ENCODE measurements around the gene SLC66A3. TPM values are rescaled to one million over a fixed set of nuclear protein-coding genes. Genes with fewer than 3 reads are reported as not detected.

The SLC66A3 gene
- 10 to 100 TPM; 18.8 to 20.8 TPM for total RNA-seq
- 24.6 to 43.2 reads per million in 2 donors for total RNA-seq

- no peaks in the 10 kb centered on the region for H3K36me3 Mint-ChIP-seq (ENCODE audit: low read depth)
Observed at GRCh38 chr2:11155381-11156035, at the start of gene SLC66A3. Gene SLC66A3 (plus strand): TSS chr2:11155467. CDS start chr2:11155547, 80 bp downstream.

GRCh38 chr2:11109002-11109401 lies 46.3 kb upstream of the SLC66A3 start:
- Mint-ChIP-seq H3K27ac (no peak overlapping the region), H3K27me3 (no peaks in the 10 kb centered on the region), H3K4me1 (peaks cover 14% of the 10 kb centered on the region), H3K4me3 (no peak overlapping the region), H3K36me3 (ENCODE audit: low read depth) (no peaks in the 10 kb centered on the region)
- no peaks in the 10 kb centered on the region for H3K9me3 ChIP-seq (ENCODE audit: control insufficient read depth, low read length, poor library complexity, severe bottlenecking)
- DNase-seq (no peak), ATAC-seq (no peak)

More at GRCh38 chr2:11155381-11156035, at the start of gene SLC66A3:
- Mint-ChIP-seq H3K4me3 (peak within 1 kb of the TSS; percentile 83), H3K27me3 (no peaks in the 10 kb centered on the region), H3K27ac (peak within 1 kb of the TSS; percentile 76), H3K4me1 (peaks cover 12% of the 10 kb centered on the region)
- no peaks in the 10 kb centered on the region for H3K9me3 ChIP-seq (ENCODE audit: control insufficient read depth, low read length, poor library complexity, severe bottlenecking)
- no peak for DNase-seq
- peak; percentile 81 for ATAC-seq

- ATAC-seq (no peak), DNase-seq (no peak)
- no peaks in the 10 kb centered on the region for H3K4me1 Mint-ChIP-seq
- no peaks in the 10 kb centered on the region for H3K36me3 Mint-ChIP-seq (ENCODE audit: low read depth)
- no peaks in the 10 kb centered on the region for H3K9me3 ChIP-seq (ENCODE audit: control insufficient read depth, low read length, poor library complexity, severe bottlenecking)
- no peak overlapping the region for H3K27ac Mint-ChIP-seq
- H3K27me3 Mint-ChIP-seq, result no peaks in the 10 kb centered on the region
- no peak overlapping the region for H3K4me3 Mint-ChIP-seq
Observed at GRCh38 chr2:11112870-11113428, 42.3 kb upstream of the SLC66A3 start.

DNA sequence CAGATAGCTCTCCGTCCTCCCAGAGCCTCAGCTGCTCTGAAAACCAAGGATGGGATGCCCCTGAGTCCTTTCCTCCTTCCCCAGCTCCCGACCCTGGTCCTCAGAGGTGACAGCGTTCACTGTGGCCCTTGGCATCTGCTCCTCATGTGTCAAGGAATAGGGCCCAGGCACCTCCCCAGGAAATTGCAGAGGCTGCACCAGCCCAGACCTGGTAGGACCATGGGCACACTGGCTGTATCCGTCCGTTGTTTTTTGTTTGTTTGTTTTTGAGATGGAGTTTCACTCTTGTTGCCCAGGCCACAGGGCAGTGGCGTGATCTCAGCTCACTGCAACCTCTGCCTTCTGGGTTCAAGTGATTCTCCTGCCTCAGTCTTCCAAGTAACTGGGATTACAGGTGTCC lies 37.5 kb upstream of the SLC66A3 start:
- Mint-ChIP-seq H3K27me3 (no peaks in the 10 kb centered on the region), H3K4me1 (no peaks in the 10 kb centered on the region), H3K4me3 (no peak overlapping the region), H3K27ac (no peak overlapping the region), H3K36me3 (ENCODE audit: low read depth) (no peaks in the 10 kb centered on the region)
- DNase-seq, result no peak
- H3K9me3 ChIP-seq (ENCODE audit: control insufficient read depth, low read length, poor library complexity, severe bottlenecking), result no peaks in the 10 kb centered on the region
- no peak for ATAC-seq

- DNase-seq (no peak), ATAC-seq (no peak)
- Mint-ChIP-seq H3K4me1 (no peaks in the 10 kb centered on the region), H3K27ac (no peak overlapping the region), H3K36me3 (ENCODE audit: low read depth) (no peaks in the 10 kb centered on the region), H3K27me3 (no peaks in the 10 kb centered on the region), H3K4me3 (no peak overlapping the region)
- no peaks in the 10 kb centered on the region for H3K9me3 ChIP-seq (ENCODE audit: control insufficient read depth, low read length, poor library complexity, severe bottlenecking)
Observed at GRCh38 chr2:11118761-11119160, 36.5 kb upstream of the SLC66A3 start.

GRCh38 chr2:11121099-11121822 lies 34.0 kb upstream of the SLC66A3 start:
- no peaks in the 10 kb centered on the region for H3K36me3 Mint-ChIP-seq (ENCODE audit: low read depth)
- ATAC-seq (no peak), DNase-seq (no peak)
- no peaks in the 10 kb centered on the region for H3K27me3 Mint-ChIP-seq
- no peaks in the 10 kb centered on the region for H3K9me3 ChIP-seq (ENCODE audit: control insufficient read depth, low read length, poor library complexity, severe bottlenecking)
- no peak overlapping the region for H3K4me3 Mint-ChIP-seq
- no peak overlapping the region for H3K27ac Mint-ChIP-seq
- peaks cover 4% of the 10 kb centered on the region for H3K4me1 Mint-ChIP-seq

- Mint-ChIP-seq H3K4me1 (peaks cover 4% of the 10 kb centered on the region), H3K27me3 (no peaks in the 10 kb centered on the region), H3K27ac (no peak overlapping the region), H3K36me3 (ENCODE audit: low read depth) (no peaks in the 10 kb centered on the region), H3K4me3 (no peak overlapping the region)
- DNase-seq (no peak), ATAC-seq (no peak)
- no peaks in the 10 kb centered on the region for H3K9me3 ChIP-seq (ENCODE audit: control insufficient read depth, low read length, poor library complexity, severe bottlenecking)
Observed at GRCh38 chr2:11121823-11122155, 33.5 kb upstream of the SLC66A3 start.

DNA sequence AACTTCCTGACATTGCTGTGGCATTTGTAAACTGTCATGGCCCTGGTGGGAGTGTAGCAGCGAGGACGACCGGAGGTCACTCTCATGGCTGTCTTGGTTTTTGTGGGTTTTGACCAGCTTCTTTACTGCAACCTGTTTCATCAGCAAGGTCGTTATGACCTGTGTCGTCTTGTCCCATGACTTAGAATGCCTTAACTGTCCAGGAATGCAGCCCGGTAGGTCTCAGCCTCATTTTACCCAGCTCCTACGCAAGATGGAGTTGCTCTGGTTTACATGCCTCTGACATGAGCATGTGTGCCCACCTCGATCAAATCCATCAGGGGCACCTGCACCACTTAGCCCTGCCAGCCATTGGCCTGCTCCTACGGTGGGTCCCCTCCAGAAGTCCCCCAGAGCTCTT lies 32.9 kb upstream of the SLC66A3 start:
- no peaks in the 10 kb centered on the region for H3K9me3 ChIP-seq (ENCODE audit: control insufficient read depth, low read length, poor library complexity, severe bottlenecking)
- DNase-seq (no peak), ATAC-seq (no peak)
- peaks cover 4% of the 10 kb centered on the region for H3K4me1 Mint-ChIP-seq
- H3K36me3 Mint-ChIP-seq (ENCODE audit: low read depth), result no peaks in the 10 kb centered on the region
- no peak overlapping the region for H3K27ac Mint-ChIP-seq
- H3K4me3 Mint-ChIP-seq, result no peak overlapping the region
- H3K27me3 Mint-ChIP-seq, result no peaks in the 10 kb centered on the region

DNA sequence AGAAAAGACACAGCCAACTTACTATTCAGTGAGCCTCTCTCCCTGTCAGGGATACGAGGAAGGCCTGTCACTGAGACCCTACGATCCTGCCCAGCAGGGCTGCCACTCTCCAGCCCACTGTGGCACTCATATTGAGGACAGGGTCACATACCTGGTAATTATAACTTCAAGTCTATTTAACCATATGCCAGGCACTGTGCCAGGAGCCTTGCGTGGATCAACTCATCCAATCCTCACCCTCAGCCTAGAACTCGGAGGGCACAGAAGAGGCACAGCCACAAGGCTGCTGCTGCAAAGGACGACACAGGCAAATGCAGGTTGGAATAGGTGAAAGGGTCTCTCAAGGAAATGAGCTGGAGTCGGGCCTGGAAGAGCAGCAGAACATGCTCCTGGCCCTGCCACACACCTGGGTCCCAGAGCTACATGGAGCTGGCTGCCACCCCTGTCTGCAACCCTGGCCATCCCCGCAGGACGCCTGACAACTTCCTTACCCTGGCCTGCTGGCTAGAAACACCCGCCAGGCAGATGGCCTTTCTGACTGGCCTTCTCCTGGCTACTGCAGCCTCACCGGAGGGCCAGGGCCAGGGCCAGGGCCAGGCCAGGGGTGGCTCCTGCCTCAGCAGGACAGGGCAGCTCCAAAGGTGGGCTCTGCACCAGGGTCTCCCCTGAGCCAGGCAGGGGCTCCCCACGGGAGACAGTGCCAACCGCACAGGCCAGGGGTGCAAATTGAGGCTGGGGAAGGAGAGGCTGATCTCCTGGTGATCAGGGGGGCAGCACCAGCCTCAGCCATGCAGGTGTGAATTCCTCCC lies 32.1 kb upstream of the SLC66A3 start:
- Mint-ChIP-seq H3K27me3 (no peaks in the 10 kb centered on the region), H3K4me1 (peaks cover 8% of the 10 kb centered on the region), H3K4me3 (no peak overlapping the region), H3K27ac (no peak overlapping the region), H3K36me3 (ENCODE audit: low read depth) (no peaks in the 10 kb centered on the region)
- H3K9me3 ChIP-seq (ENCODE audit: control insufficient read depth, low read length, poor library complexity, severe bottlenecking), result no peaks in the 10 kb centered on the region
- ATAC-seq (no peak), DNase-seq (no peak)

- DNase-seq (peak; percentile 49 to 63 (median 50)), ATAC-seq (peak; percentile 86)
- Mint-ChIP-seq H3K27ac (no peak overlapping the region), H3K36me3 (ENCODE audit: low read depth) (no peaks in the 10 kb centered on the region), H3K4me3 (no peak overlapping the region), H3K27me3 (no peaks in the 10 kb centered on the region), H3K4me1 (peaks cover 10% of the 10 kb centered on the region)
- no peaks in the 10 kb centered on the region for H3K9me3 ChIP-seq (ENCODE audit: control insufficient read depth, low read length, poor library complexity, severe bottlenecking)
Observed at GRCh38 chr2:11123856-11124759, 31.2 kb upstream of the SLC66A3 start.

GRCh38 chr2:11124760-11125068 lies 30.6 kb upstream of the SLC66A3 start:
- no peak for DNase-seq
- Mint-ChIP-seq H3K27ac (no peak overlapping the region), H3K4me1 (peaks cover 10% of the 10 kb centered on the region), H3K36me3 (ENCODE audit: low read depth) (no peaks in the 10 kb centered on the region), H3K27me3 (no peaks in the 10 kb centered on the region), H3K4me3 (no peak overlapping the region)
- no peak for ATAC-seq
- no peaks in the 10 kb centered on the region for H3K9me3 ChIP-seq (ENCODE audit: control insufficient read depth, low read length, poor library complexity, severe bottlenecking)

GRCh38 chr2:11127761-11128160 lies 27.5 kb upstream of the SLC66A3 start:
- H3K4me1 Mint-ChIP-seq, result peaks cover 20% of the 10 kb centered on the region
- ATAC-seq, result no peak
- H3K9me3 ChIP-seq (ENCODE audit: control insufficient read depth, low read length, poor library complexity, severe bottlenecking), result no peaks in the 10 kb centered on the region
- no peak overlapping the region for H3K4me3 Mint-ChIP-seq
- H3K27me3 Mint-ChIP-seq, result no peaks in the 10 kb centered on the region
- no peak for DNase-seq
- H3K27ac Mint-ChIP-seq, result no peak overlapping the region
- no peaks in the 10 kb centered on the region for H3K36me3 Mint-ChIP-seq (ENCODE audit: low read depth)

Measured in T-helper 17 cell (primary cell).